ENCODE data around the gene ATP9A.
"Not testable (repeated sequence)": the region's sequence is repeated elsewhere in the genome, so short reads cannot be mapped to it uniquely, and the experiment has no call there.

ATP9A gene

GRCh38 chr20:51723026-51723425 lies 45.2 kb downstream of the ATP9A start:
- H4K12ac ChIP-seq (ENCODE audit: low read depth, low read length); H2BK5ac ChIP-seq (ENCODE audit: low read depth, low read length, poor library complexity); H3K27me3 ChIP-seq (ENCODE audit: insufficient read depth, low read length); DNase-seq; H4K91ac ChIP-seq (ENCODE audit: low read depth, low read length); H3K79me2 ChIP-seq (ENCODE audit: control insufficient read depth, insufficient read depth, low read length, poor library complexity); H3K27ac ChIP-seq (ENCODE audit: low read depth, low read length); H3K18ac ChIP-seq (ENCODE audit: low read length); H2BK120ac ChIP-seq (ENCODE audit: insufficient read depth, low read length, poor library complexity); H2BK12ac ChIP-seq (ENCODE audit: low read length); H3K4me3 ChIP-seq (ENCODE audit: low read depth, low read length); H3K14ac ChIP-seq (ENCODE audit: low read length); H3K23ac ChIP-seq (ENCODE audit: low read length); H3K4me2 ChIP-seq (ENCODE audit: low read length); H3K36me3 ChIP-seq (ENCODE audit: control insufficient read depth in 1 of 2, insufficient read depth in 2 of 2, low read length in 2 of 2); H2AK5ac ChIP-seq (ENCODE audit: low read length); H3K4me1 ChIP-seq (ENCODE audit: control insufficient read depth in 1 of 2, insufficient read depth in 2 of 2, low read length in 2 of 2); H2AFZ ChIP-seq (ENCODE audit: insufficient read depth, low read length, poor library complexity); H3K9me3 ChIP-seq (ENCODE audit: insufficient read depth, low read depth, low read length); H4K8ac ChIP-seq (ENCODE audit: low read depth, low read length); H3K4ac ChIP-seq (ENCODE audit: low read depth, low read length); H3K79me1 ChIP-seq (ENCODE audit: low read length); H3K9ac ChIP-seq (ENCODE audit: low read length): not testable (repeated sequence)
- WGBS (ENCODE audit: extremely low coverage, insufficient coverage, insufficient read length) = no CpG with 5 or more reads among the region's 2 CpGs

DNA sequence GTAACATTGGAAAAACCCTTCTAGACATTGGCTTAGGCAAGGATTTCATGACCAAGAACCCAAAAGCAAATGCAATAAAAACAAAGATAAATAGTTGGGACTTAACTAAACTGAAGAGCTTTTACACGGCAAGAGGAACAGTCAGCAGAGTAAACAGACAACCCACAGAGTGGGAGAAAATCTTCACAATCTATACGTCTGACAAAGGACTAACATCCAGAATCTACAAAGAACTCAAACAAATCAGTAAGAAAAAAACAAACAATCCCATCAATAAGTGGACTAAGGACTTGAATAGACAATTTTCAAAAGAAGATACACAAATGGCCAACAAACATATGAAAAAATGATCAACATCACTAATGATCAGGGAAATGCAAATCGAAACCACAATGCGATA lies 45.9 kb downstream of the ATP9A start:
- H3K9ac ChIP-seq (ENCODE audit: low read length); H3K4me1 ChIP-seq (ENCODE audit: control insufficient read depth in 1 of 2, insufficient read depth in 2 of 2, low read length in 2 of 2); H4K91ac ChIP-seq (ENCODE audit: low read depth, low read length); H3K79me1 ChIP-seq (ENCODE audit: low read length); H4K8ac ChIP-seq (ENCODE audit: low read depth, low read length); H3K4ac ChIP-seq (ENCODE audit: low read depth, low read length); H4K12ac ChIP-seq (ENCODE audit: low read depth, low read length); H2AK5ac ChIP-seq (ENCODE audit: low read length); H2BK5ac ChIP-seq (ENCODE audit: low read depth, low read length, poor library complexity); H3K79me2 ChIP-seq (ENCODE audit: control insufficient read depth, insufficient read depth, low read length, poor library complexity); H3K4me2 ChIP-seq (ENCODE audit: low read length); H3K23ac ChIP-seq (ENCODE audit: low read length); H2BK120ac ChIP-seq (ENCODE audit: insufficient read depth, low read length, poor library complexity); H3K36me3 ChIP-seq (ENCODE audit: control insufficient read depth in 1 of 2, insufficient read depth in 2 of 2, low read length in 2 of 2); H2AFZ ChIP-seq (ENCODE audit: insufficient read depth, low read length, poor library complexity); H3K27me3 ChIP-seq (ENCODE audit: insufficient read depth, low read length); H2BK12ac ChIP-seq (ENCODE audit: low read length); H3K14ac ChIP-seq (ENCODE audit: low read length); DNase-seq; H3K18ac ChIP-seq (ENCODE audit: low read length); H3K4me3 ChIP-seq (ENCODE audit: low read depth, low read length); H3K9me3 ChIP-seq (ENCODE audit: insufficient read depth, low read depth, low read length); H3K27ac ChIP-seq (ENCODE audit: low read depth, low read length): not testable (repeated sequence)
- no CpG with 5 or more reads among the region's 4 CpGs for WGBS (ENCODE audit: extremely low coverage, insufficient coverage, insufficient read length)

GRCh38 chr20:51720854-51721253 lies 47.3 kb downstream of the ATP9A start:
- Histone ChIP-seq H2BK5ac (ENCODE audit: low read depth, low read length, poor library complexity) (no peak overlapping the region), H3K14ac (ENCODE audit: low read length) (no peak overlapping the region), H3K18ac (ENCODE audit: low read length) (no peak overlapping the region), H3K27me3 (ENCODE audit: insufficient read depth, low read length) (no peaks in the 10 kb centered on the region), H4K8ac (ENCODE audit: low read depth, low read length) (no peak overlapping the region), H3K4ac (ENCODE audit: low read depth, low read length) (no peak overlapping the region), H2AK5ac (ENCODE audit: low read length) (no peak overlapping the region), H2AFZ (ENCODE audit: insufficient read depth, low read length, poor library complexity) (no peak overlapping the region), H3K4me1 (ENCODE audit: control insufficient read depth in 1 of 2, insufficient read depth in 2 of 2, low read length in 2 of 2) (no peaks in the 10 kb centered on the region), H4K12ac (ENCODE audit: low read depth, low read length) (no peak overlapping the region), H3K4me2 (ENCODE audit: low read length) (no peak overlapping the region), H3K4me3 (ENCODE audit: low read depth, low read length) (no peak overlapping the region), H3K36me3 (ENCODE audit: control insufficient read depth in 1 of 2, insufficient read depth in 2 of 2, low read length in 2 of 2) (peaks cover 0 to 2% of the 10 kb centered on the region in 2 experiments), H3K9me3 (ENCODE audit: insufficient read depth, low read depth, low read length) (no peaks in the 10 kb centered on the region), H2BK120ac (ENCODE audit: insufficient read depth, low read length, poor library complexity) (no peak overlapping the region), H3K27ac (ENCODE audit: low read depth, low read length) (no peak overlapping the region), H2BK12ac (ENCODE audit: low read length) (no peak overlapping the region), H3K23ac (ENCODE audit: low read length) (no peak overlapping the region), H4K91ac (ENCODE audit: low read depth, low read length) (no peak overlapping the region), H3K79me2 (ENCODE audit: control insufficient read depth, insufficient read depth, low read length, poor library complexity) (no peaks in the 10 kb centered on the region), H3K9ac (ENCODE audit: low read length) (no peak overlapping the region), H3K79me1 (ENCODE audit: low read length) (no peaks in the 10 kb centered on the region)
- no peak for DNase-seq
- WGBS (ENCODE audit: extremely low coverage, insufficient coverage, insufficient read length) = no CpG with 5 or more reads among the region's 8 CpGs

GRCh38 chr20:51720384-51720783 lies 47.8 kb downstream of the ATP9A start:
- Histone ChIP-seq H2BK120ac (ENCODE audit: insufficient read depth, low read length, poor library complexity) (no peak overlapping the region), H3K79me2 (ENCODE audit: control insufficient read depth, insufficient read depth, low read length, poor library complexity) (no peaks in the 10 kb centered on the region), H2BK5ac (ENCODE audit: low read depth, low read length, poor library complexity) (no peak overlapping the region), H3K9ac (ENCODE audit: low read length) (no peak overlapping the region), H2AK5ac (ENCODE audit: low read length) (no peak overlapping the region), H2BK12ac (ENCODE audit: low read length) (no peak overlapping the region), H3K4me3 (ENCODE audit: low read depth, low read length) (no peak overlapping the region), H4K8ac (ENCODE audit: low read depth, low read length) (no peak overlapping the region), H3K36me3 (ENCODE audit: control insufficient read depth in 1 of 2, insufficient read depth in 2 of 2, low read length in 2 of 2) (peaks cover 0 to 2% of the 10 kb centered on the region in 2 experiments), H3K18ac (ENCODE audit: low read length) (no peak overlapping the region), H3K4ac (ENCODE audit: low read depth, low read length) (no peak overlapping the region), H3K4me2 (ENCODE audit: low read length) (no peak overlapping the region), H4K91ac (ENCODE audit: low read depth, low read length) (no peak overlapping the region), H3K14ac (ENCODE audit: low read length) (no peak overlapping the region), H3K23ac (ENCODE audit: low read length) (no peak overlapping the region), H3K9me3 (ENCODE audit: insufficient read depth, low read depth, low read length) (no peaks in the 10 kb centered on the region), H2AFZ (ENCODE audit: insufficient read depth, low read length, poor library complexity) (no peak overlapping the region), H3K27ac (ENCODE audit: low read depth, low read length) (no peak overlapping the region), H3K4me1 (ENCODE audit: control insufficient read depth in 1 of 2, insufficient read depth in 2 of 2, low read length in 2 of 2) (no peaks in the 10 kb centered on the region), H3K27me3 (ENCODE audit: insufficient read depth, low read length) (no peaks in the 10 kb centered on the region), H3K79me1 (ENCODE audit: low read length) (no peaks in the 10 kb centered on the region), H4K12ac (ENCODE audit: low read depth, low read length) (no peak overlapping the region)
- WGBS (ENCODE audit: extremely low coverage, insufficient coverage, insufficient read length) = no CpG with 5 or more reads among the region's 9 CpGs
- no peak for DNase-seq
